CD14-positive monocyte (primary cell): ENCODE results near the gene SLX9. TPM values are rescaled to one million over a fixed set of nuclear protein-coding genes. Genes with fewer than 3 reads are reported as not detected.

ENCODE experiments used
- DNase-seq, 3 donors: peaks; one replicate each; pipeline ENCODE4 v3.0.0-alpha.2; 2011 to 2022
- H2AFZ ChIP-seq: 2 replicates; pipeline ENCODE4 v1.6.0; 2012; ENCODE audit warnings: mild to moderate bottlenecking, low read depth, low read length, inconsistent platforms; ENCODE audit not compliant: insufficient read depth, poor library complexity, severe bottlenecking
- H3K27ac ChIP-seq, 2 donors: 1 replicate in 1 of 2; 2 replicates in 1 of 2; pipeline ENCODE4 v1.5.1; 2012 to 2013; ENCODE audit warnings: low read length in 2 of 2, control low read depth in 1 of 2, inconsistent platforms in 1 of 2, low read depth in 1 of 2, mild to moderate bottlenecking in 1 of 2
- H3K27me3 ChIP-seq, 2 donors: one replicate each; pipeline versions ENCODE4 v1.6.0 to v1.6.1; 2011 to 2013; ENCODE audit warnings: low read length in 2 of 2; ENCODE audit not compliant: control insufficient read depth in 2 of 2, insufficient read depth in 2 of 2
- H3K36me3 ChIP-seq, 2 donors: replicated peaks in 1 of 2; 1 replicate in 1 of 2; 2 replicates in 1 of 2; pipeline versions ENCODE4 v1.5.1 to v1.6.1; 2012 to 2013; ENCODE audit warnings: low read length in 2 of 2, control low read depth in 1 of 2, inconsistent platforms in 1 of 2, mild to moderate bottlenecking in 1 of 2; ENCODE audit not compliant: insufficient read depth in 2 of 2, control insufficient read depth in 1 of 2
- H3K4me1 ChIP-seq, 2 donors: 1 replicate in 1 of 2; 2 replicates in 1 of 2; pipeline versions ENCODE4 v1.5.1 to v1.6.1; 2012 to 2013; ENCODE audit warnings: low read length in 2 of 2, control low read depth in 1 of 2, inconsistent platforms in 1 of 2, mild to moderate bottlenecking in 1 of 2, moderate library complexity in 1 of 2; ENCODE audit not compliant: insufficient read depth in 2 of 2, control insufficient read depth in 1 of 2
- H3K4me2 ChIP-seq: replicated peaks from 2 replicates; pipeline ENCODE3; 2012; ENCODE audit warnings: low read length, moderate library complexity, mild to moderate bottlenecking; ENCODE audit not compliant: poor library complexity, severe bottlenecking; ENCODE audit errors: extremely low read depth
- H3K4me3 ChIP-seq, 3 experiments: fragments of 200-600 bp in 1 of 3; sonication (generic) in 1 of 3; replicated peaks in 1 of 3; 1 replicate in 2 of 3; 2 replicates in 1 of 3; pipeline ENCODE4 v1.5.1; 2011 to 2013; ENCODE audit warnings: low read length in 3 of 3, mild to moderate bottlenecking in 3 of 3, control low read depth in 2 of 3, low read depth in 2 of 3, inconsistent platforms in 1 of 3, moderate library complexity in 1 of 3
- H3K79me2 ChIP-seq: 2 replicates; pipeline ENCODE4 v1.6.0; 2012; ENCODE audit warnings: mild to moderate bottlenecking, control low read depth, inconsistent platforms, low read length, moderate library complexity; ENCODE audit not compliant: insufficient read depth
- H3K9ac ChIP-seq: 2 replicates; pipeline ENCODE4 v1.6.0; 2017; ENCODE audit warnings: low read length, mild to moderate bottlenecking; ENCODE audit not compliant: insufficient read depth, poor library complexity, severe bottlenecking
- H3K9me3 ChIP-seq, 2 donors: replicated peaks in 1 of 2; 1 replicate in 1 of 2; 2 replicates in 1 of 2; pipeline versions ENCODE4 v1.5.1 to v1.6.1; 2012 to 2013; ENCODE audit warnings: low read length in 2 of 2, control low read depth in 1 of 2; ENCODE audit not compliant: control insufficient read depth in 1 of 2, insufficient read depth in 1 of 2
- H4K20me1 ChIP-seq: 2 replicates; pipeline ENCODE4 v1.6.0; 2012; ENCODE audit warnings: mild to moderate bottlenecking, low read length, control low read depth, moderate library complexity; ENCODE audit not compliant: insufficient read depth
- H3K27ac Mint-ChIP-seq, 7 donors: one replicate each; pipeline ENCODE4 v1.8.0; 2020; ENCODE audit warnings: mild to moderate bottlenecking in 7 of 7, mixed read lengths in 7 of 7, moderate library complexity in 6 of 7, inconsistent platforms in 2 of 7
- H3K27me3 Mint-ChIP-seq, 3 donors: one replicate each; pipeline ENCODE4 v1.8.0; 2021 to 2022; ENCODE audit warnings: low read depth in 3 of 3, mild to moderate bottlenecking in 3 of 3, mixed read lengths in 3 of 3, moderate library complexity in 3 of 3, inconsistent platforms in 1 of 3
- H3K36me3 Mint-ChIP-seq, 2 donors: one replicate each; pipeline ENCODE4 v1.8.0; 2020; ENCODE audit warnings: mixed read lengths in 2 of 2, inconsistent platforms in 1 of 2, mild to moderate bottlenecking in 1 of 2
- H3K4me1 Mint-ChIP-seq: one replicate; pipeline ENCODE4 v1.8.0; 2020; ENCODE audit warnings: mild to moderate bottlenecking, mixed read lengths
- H3K4me3 Mint-ChIP-seq, 2 donors: one replicate each; pipeline ENCODE4 v1.8.0; 2020; ENCODE audit warnings: mild to moderate bottlenecking in 2 of 2, mixed read lengths in 2 of 2, moderate library complexity in 1 of 2
- H3K9me3 Mint-ChIP-seq, 7 donors: one replicate each; pipeline ENCODE4 v1.8.0; 2020 to 2022; ENCODE audit warnings: mixed read lengths in 7 of 7, mild to moderate bottlenecking in 6 of 7, moderate library complexity in 6 of 7, inconsistent platforms in 2 of 7
- WGBS: methylation state at CpG from one replicate; pipeline ENCODE4 v1.1.5; 2013; ENCODE audit warnings: missing lambda C conversion rate; ENCODE audit not compliant: insufficient coverage; 5-methylcytosine and 5-hydroxymethylcytosine counted together
- intact Hi-C, 2 donors: fragments of 100-400 bp; cut with micrococcal nuclease; formaldehyde crosslinking; loops; one replicate each; pipeline versions ENCODE4 v1.15.0 to v1.15.1; 2023
- polyA plus RNA-seq, 3 donors: library from polyadenylated mRNA; depleted of rRNA in 1 of 3; unstranded in 2 of 3; stranded (reverse) in 1 of 3; fragments of 300-500 nt in 2 of 3; fragments of >200 nt in 1 of 3; fragmentation: Illumina TruSeq in 2 of 3; gene quantifications; 1 replicate in 2 of 3; 2 replicates in 1 of 3; pipeline ENCODE4 v1.2.3, GENCODE V29; 2012 to 2021
- TF ChIP-seq, protein P1 (sequence below): fragments of 200-600 bp; IDR thresholded peaks from one replicate; pipeline ENCODE4 v1.8.0; 2022; ENCODE audit warnings: antibody characterized with exemption, mild to moderate bottlenecking

The SLX9 gene
- polyA plus RNA-seq, 3 donors: 7.5 to 9.0 (median 9.0) TPM

DNA sequence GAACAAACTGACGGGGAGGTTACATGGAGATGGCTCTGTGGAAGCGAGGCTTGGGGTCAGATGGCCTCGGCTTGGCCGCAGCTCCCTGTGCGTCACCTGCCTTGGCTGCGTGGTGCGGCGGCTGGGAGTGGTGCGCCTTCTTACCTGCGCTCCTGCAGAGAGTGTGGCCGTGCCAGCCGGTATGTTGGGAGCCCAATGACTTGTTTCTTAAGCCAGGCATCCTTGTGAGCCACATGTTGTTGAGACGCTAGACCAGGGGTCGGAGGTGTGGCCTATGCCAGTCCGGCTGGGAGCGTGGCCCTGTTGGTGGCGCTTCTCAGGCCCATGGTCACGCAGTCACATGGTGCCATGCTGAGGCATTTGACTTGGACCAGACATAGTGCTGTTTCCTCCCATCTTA lies 10.5 kb downstream of the SLX9 start:
- intact Hi-C loops: loop anchor here (2.0 to 5.0 kb wide), 3 partner anchors 42 to 872 kb away; no protein-coding TSS in a partner anchor
- peaks cover 0 to 2% (median 2%) of the 10 kb centered on the region in 3 donors for H3K27me3 Mint-ChIP-seq
- H3K9me3 Mint-ChIP-seq: no peaks in the 10 kb centered on the region
- Histone ChIP-seq H4K20me1 (peaks cover 45% of the 10 kb centered on the region), H2AFZ (no peak overlapping the region), H3K36me3 (peaks cover 29 to 54% of the 10 kb centered on the region in 2 donors), H3K9ac (no peak overlapping the region), H3K27ac (no peak overlapping the region), H3K4me3 (no peak overlapping the region), H3K27me3 (no peaks in the 10 kb centered on the region), H3K4me1 (no peaks in the 10 kb centered on the region), H3K79me2 (peaks cover 38% of the 10 kb centered on the region), H3K9me3 (no peaks in the 10 kb centered on the region), H3K4me2 (no peak overlapping the region)
- no peak overlapping the region for H3K27ac Mint-ChIP-seq
- no peaks in the 10 kb centered on the region for H3K4me1 Mint-ChIP-seq
- peaks cover 42 to 62% of the 10 kb centered on the region in 2 donors for H3K36me3 Mint-ChIP-seq
- no peak for DNase-seq
- 95% methylated on average over 16 of the region's 18 CpGs for WGBS
- H3K4me3 Mint-ChIP-seq: no peak overlapping the region
- TF ChIP-seq, protein P1, sequence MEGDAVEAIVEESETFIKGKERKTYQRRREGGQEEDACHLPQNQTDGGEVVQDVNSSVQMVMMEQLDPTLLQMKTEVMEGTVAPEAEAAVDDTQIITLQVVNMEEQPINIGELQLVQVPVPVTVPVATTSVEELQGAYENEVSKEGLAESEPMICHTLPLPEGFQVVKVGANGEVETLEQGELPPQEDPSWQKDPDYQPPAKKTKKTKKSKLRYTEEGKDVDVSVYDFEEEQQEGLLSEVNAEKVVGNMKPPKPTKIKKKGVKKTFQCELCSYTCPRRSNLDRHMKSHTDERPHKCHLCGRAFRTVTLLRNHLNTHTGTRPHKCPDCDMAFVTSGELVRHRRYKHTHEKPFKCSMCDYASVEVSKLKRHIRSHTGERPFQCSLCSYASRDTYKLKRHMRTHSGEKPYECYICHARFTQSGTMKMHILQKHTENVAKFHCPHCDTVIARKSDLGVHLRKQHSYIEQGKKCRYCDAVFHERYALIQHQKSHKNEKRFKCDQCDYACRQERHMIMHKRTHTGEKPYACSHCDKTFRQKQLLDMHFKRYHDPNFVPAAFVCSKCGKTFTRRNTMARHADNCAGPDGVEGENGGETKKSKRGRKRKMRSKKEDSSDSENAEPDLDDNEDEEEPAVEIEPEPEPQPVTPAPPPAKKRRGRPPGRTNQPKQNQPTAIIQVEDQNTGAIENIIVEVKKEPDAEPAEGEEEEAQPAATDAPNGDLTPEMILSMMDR: no peak

DNA sequence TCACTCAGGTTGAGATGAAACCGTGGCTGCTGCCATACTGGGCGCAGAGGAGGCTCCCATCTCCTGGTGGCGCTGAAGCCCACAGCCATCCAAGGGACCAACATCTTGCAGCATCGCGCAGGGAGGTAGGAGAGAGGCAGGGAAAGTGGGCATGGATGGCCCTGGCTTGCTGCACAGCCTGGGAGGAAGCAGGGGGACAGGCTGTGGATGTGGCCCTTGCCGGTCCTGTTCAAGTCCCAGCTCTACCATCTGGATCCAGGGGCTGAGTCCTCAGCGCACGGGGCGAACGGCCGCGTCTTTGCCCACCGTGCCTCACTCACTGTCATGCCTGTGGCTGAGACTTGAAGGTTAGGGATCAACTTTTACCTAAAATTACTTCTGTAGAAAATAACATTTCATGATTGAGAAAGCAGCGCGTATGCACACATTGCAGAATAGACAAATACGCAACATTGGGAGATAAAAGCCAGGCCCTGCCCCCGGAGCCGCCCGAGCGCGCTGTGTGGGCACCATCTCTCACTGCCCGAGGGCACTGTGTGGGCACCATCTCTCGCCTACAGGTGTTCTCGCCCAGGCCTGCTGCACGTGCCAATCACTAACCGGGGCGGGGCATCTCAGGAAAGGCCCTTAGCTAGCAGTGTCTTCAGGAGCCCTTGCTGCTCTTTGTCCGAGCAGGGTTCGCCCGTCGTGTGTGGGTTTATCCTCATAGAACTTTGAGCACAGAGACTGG lies 11.5 kb downstream of the SLX9 start:
- TF ChIP-seq, protein P1: no peak
- no peak overlapping the region for H3K4me2 ChIP-seq
- DNase-seq: no peak
- H2AFZ ChIP-seq: no peak overlapping the region
- peaks cover 45% of the 10 kb centered on the region for H4K20me1 ChIP-seq
- H3K27ac ChIP-seq: no peak overlapping the region
- H3K9ac ChIP-seq: no peak overlapping the region
- peaks cover 34 to 57% of the 10 kb centered on the region in 2 donors for H3K36me3 ChIP-seq
- Mint-ChIP-seq H3K27ac (peak overlapping the region in 4 of 7 donors; percentile 6 to 67 (median 47)), H3K4me3 (no peak overlapping the region), H3K4me1 (no peaks in the 10 kb centered on the region), H3K27me3 (peaks cover 0 to 2% (median 2%) of the 10 kb centered on the region in 3 donors), H3K9me3 (no peaks in the 10 kb centered on the region), H3K36me3 (peaks cover 39 to 64% of the 10 kb centered on the region in 2 donors)
- H3K4me3 ChIP-seq: no peak overlapping the region
- no peaks in the 10 kb centered on the region for H3K27me3 ChIP-seq
- H3K79me2 ChIP-seq: peaks cover 34% of the 10 kb centered on the region
- H3K9me3 ChIP-seq: no peaks in the 10 kb centered on the region
- intact Hi-C loops: loop anchor here (2.0 to 5.0 kb wide), 3 partner anchors 41 to 871 kb away; no protein-coding TSS in a partner anchor
- no peaks in the 10 kb centered on the region for H3K4me1 ChIP-seq
- 93% methylated on average over 17 of the region's 31 CpGs for WGBS
